SU-DHL-6 (cell line): ENCODE data around the gene NCCRP1.
"Not testable (repeated sequence)": the region's sequence is repeated elsewhere in the genome, so short reads cannot be mapped to it uniquely, and the experiment has no call there.

Experiments used
- H2AFZ ChIP-seq: fragments of 200-600 bp; sonication (generic); 2 replicates; pipeline ENCODE4 v1.6.1; 2014; ENCODE audit warnings: low read depth, mild to moderate bottlenecking, moderate library complexity, mixed read lengths, antibody characterized with exemption, low read length; ENCODE audit not compliant: severe bottlenecking
- H3F3A ChIP-seq: fragments of 200-600 bp; shearing (Covaris generic); 2 replicates; pipeline ENCODE4 v1.6.0; 2016; ENCODE audit warnings: antibody characterized with exemption, mild to moderate bottlenecking; ENCODE audit not compliant: insufficient read depth
- H3K27ac ChIP-seq: fragments of 200-600 bp; sonication (generic); 2 replicates; pipeline ENCODE4 v1.5.1; 2016; ENCODE audit warnings: low read depth, mild to moderate bottlenecking, low read length, moderate library complexity, mixed read lengths
- H3K27me3 ChIP-seq: fragments of 200-600 bp; sonication (generic), shearing (Covaris generic); 2 replicates; pipeline ENCODE4 v1.6.0; 2014; ENCODE audit warnings: mild to moderate bottlenecking, low read length
- H3K36me3 ChIP-seq: fragments of 200-600 bp; sonication (generic); 2 replicates; pipeline ENCODE4 v1.6.1; 2014; ENCODE audit warnings: mild to moderate bottlenecking, low read length, mixed read lengths
- H3K4me2 ChIP-seq: fragments of 300-600, 200-600 bp; shearing (Covaris generic), sonication (generic); 2 replicates; pipeline ENCODE4 v1.6.0; 2014; ENCODE audit warnings: low read length, low read depth, mild to moderate bottlenecking; ENCODE audit not compliant: poor library complexity, severe bottlenecking
- H3K4me3 ChIP-seq: fragments of 200-600 bp; sonication (generic); 2 replicates; pipeline ENCODE4 v1.5.1; 2014; ENCODE audit warnings: antibody characterized with exemption, low read length, mild to moderate bottlenecking, mixed read lengths; ENCODE audit not compliant: insufficient read depth, poor library complexity, severe bottlenecking
- H3K79me2 ChIP-seq: fragments of 200-600 bp; sonication (generic); 2 replicates; pipeline ENCODE4 v1.6.1; 2014; ENCODE audit warnings: mild to moderate bottlenecking, low read length, moderate library complexity; ENCODE audit not compliant: insufficient read depth
- H3K9ac ChIP-seq: fragments of 200-600 bp; sonication (generic); 2 replicates; pipeline ENCODE4 v1.7.0; 2014; ENCODE audit warnings: mild to moderate bottlenecking, low read length
- H3K9me2 ChIP-seq: fragments of 200-600 bp; sonication (generic); replicated peaks from 2 replicates; pipeline ENCODE4 v1.6.1; 2014; ENCODE audit warnings: low read length; ENCODE audit not compliant: insufficient read depth
- H3K9me3 ChIP-seq: fragments of 200-600 bp; sonication (generic); 2 replicates; pipeline ENCODE4 v1.6.1; 2014; ENCODE audit warnings: low read length, mixed read lengths; ENCODE audit not compliant: insufficient read depth
- H4K20me1 ChIP-seq: fragments of 200-600 bp; sonication (generic); 2 replicates; pipeline ENCODE4 v1.6.1; 2014; ENCODE audit warnings: low read depth, mild to moderate bottlenecking, antibody characterized with exemption, low read length, moderate library complexity, mixed read lengths
- CTCF ChIP-seq: fragments of 200-600 bp; sonication (generic); IDR thresholded peaks from one replicate; pipeline ENCODE4 v1.5.1; 2017; ENCODE audit warnings: antibody characterized with exemption, mild to moderate bottlenecking, low read length, moderate library complexity; ENCODE audit not compliant: insufficient read depth, poor library complexity, severe bottlenecking
- EZH2phosphoT487 ChIP-seq: fragments of 200-600 bp; sonication (generic), shearing (Covaris generic); conservative IDR thresholded peaks from 2 replicates; pipeline ENCODE4 v1.6.1; 2018; ENCODE audit warnings: mild to moderate bottlenecking, antibody characterized with exemption, low read length, moderate library complexity, mixed read lengths

NCCRP1 gene

GRCh38 chr19:39209196-39209595, 12.4 kb downstream of the NCCRP1 start:
- no peaks in the 10 kb centered on the region for H3F3A ChIP-seq
- no peaks in the 10 kb centered on the region for H3K79me2 ChIP-seq
- H4K20me1 ChIP-seq, result no peaks in the 10 kb centered on the region
- H3K4me2 ChIP-seq, result no peak overlapping the region
- TF ChIP-seq EZH2phosphoT487 (no peak), CTCF (no peak)
- H3K27ac ChIP-seq, result no peak overlapping the region
- H3K36me3 ChIP-seq, result no peaks in the 10 kb centered on the region
- no peaks in the 10 kb centered on the region for H3K9me3 ChIP-seq
- H2AFZ ChIP-seq, result no peak overlapping the region
- no peaks in the 10 kb centered on the region for H3K27me3 ChIP-seq
- H3K9ac ChIP-seq, result no peak overlapping the region
- no peaks in the 10 kb centered on the region for H3K9me2 ChIP-seq
- no peak overlapping the region for H3K4me3 ChIP-seq

GRCh38 chr19:39211731-39212374, 15.1 kb downstream of the NCCRP1 start:
- Histone ChIP-seq H3K79me2 (no peaks in the 10 kb centered on the region), H3K27ac (no peak overlapping the region), H3K4me3 (no peak overlapping the region), H3K9me2 (no peaks in the 10 kb centered on the region), H3K27me3 (no peaks in the 10 kb centered on the region), H3K36me3 (no peaks in the 10 kb centered on the region), H3K4me2 (no peak overlapping the region), H3F3A (no peaks in the 10 kb centered on the region), H4K20me1 (no peaks in the 10 kb centered on the region), H3K9ac (no peak overlapping the region), H3K9me3 (no peaks in the 10 kb centered on the region), H2AFZ (no peak overlapping the region)
- TF ChIP-seq CTCF, result no peak
- no peak for TF ChIP-seq EZH2phosphoT487

GRCh38 chr19:39212375-39212742, 15.6 kb downstream of the NCCRP1 start:
- Histone ChIP-seq H3K4me2 (no peak overlapping the region), H3F3A (no peaks in the 10 kb centered on the region), H4K20me1 (no peaks in the 10 kb centered on the region), H2AFZ (no peak overlapping the region), H3K9me2 (no peaks in the 10 kb centered on the region), H3K36me3 (no peaks in the 10 kb centered on the region), H3K9ac (no peak overlapping the region), H3K79me2 (no peaks in the 10 kb centered on the region), H3K4me3 (no peak overlapping the region), H3K9me3 (no peaks in the 10 kb centered on the region), H3K27me3 (no peaks in the 10 kb centered on the region), H3K27ac (no peak overlapping the region)
- TF ChIP-seq CTCF, result no peak
- no peak for TF ChIP-seq EZH2phosphoT487

- not testable (repeated sequence) for H3K36me3 ChIP-seq, H3K79me2 ChIP-seq, H3K27ac ChIP-seq, H3K4me2 ChIP-seq, H4K20me1 ChIP-seq, H3K9me2 ChIP-seq, H3K9ac ChIP-seq, H3K4me3 ChIP-seq, H3K27me3 ChIP-seq, H3F3A ChIP-seq, H3K9me3 ChIP-seq, H2AFZ ChIP-seq
Measured at GRCh38 chr19:39215323-39215722, 18.6 kb downstream of the NCCRP1 start.
